HepG2 (cell line): ENCODE measurements around the gene PTPA. TPM values are rescaled to one million over a fixed set of nuclear protein-coding genes. Genes with fewer than 3 reads are reported as not detected.

Experiments used
- ATAC-seq: fragments of 200-7000 bp; cut with Tn5 transposase; 3 replicates; pipeline ENCODE4 v1.9.1; 2020; ENCODE audit warnings: mild to moderate bottlenecking, moderate library complexity
- BruUV-seq: library from RNA; stranded (reverse); fragments of 400-500 nt; replicated peaks from 2 replicates; lab custom pipeline; 2021; lab: Mats Ljungman, UMichigan
- CTCF ChIA-PET: fragments of 300-600 bp; formaldehyde crosslinking; extraction: SDS; loops from one replicate; lab custom pipeline; 2021; ENCODE audit warnings: low total read pairs, inconsistent platforms, low intra/inter-chr PET ratio; lab: Yijun Ruan, JAX
- POLR2A ChIA-PET: fragments of 350-600 bp; sonication (Branson Sonifier 250); formaldehyde crosslinking; loops from one replicate; lab custom pipeline; 2020; ENCODE audit warnings: antibody characterized with exemption, inconsistent platforms; lab: Yijun Ruan, JAX
- DNase-seq: peaks from one replicate; pipeline ENCODE4 v3.0.0-alpha.2; 2015; ENCODE audit warnings: low spot score
- FAIRE-seq: peaks from 3 replicates; lab custom pipeline; 2011; peaks lifted over from hg19 to GRCh38; lab: Jason Lieb, UNC
- H2AFZ ChIP-seq: one replicate; pipeline ENCODE4 v1.6.1; 2011; ENCODE audit warnings: low read length, inconsistent platforms
- H3K27ac ChIP-seq: fragments of 300-600 bp; 3 replicates; pipeline ENCODE4 v1.8.0; 2011; ENCODE audit warnings: mixed run types, mild to moderate bottlenecking, mixed read lengths, low read length, inconsistent platforms; ENCODE audit not compliant: insufficient read depth; ENCODE audit errors: extremely low read length
- H3K27me3 ChIP-seq, 2 experiments: fragments of 200-600 bp in 1 of 2; 2 replicates in 1 of 2; 3 replicates in 1 of 2; pipeline versions ENCODE4 v1.6.0 to v1.8.0; 2011; ENCODE audit warnings: low read length in 2 of 2, mild to moderate bottlenecking in 2 of 2, moderate library complexity in 2 of 2, inconsistent platforms in 1 of 2; ENCODE audit not compliant: insufficient read depth in 2 of 2, control insufficient read depth in 1 of 2
- H3K36me3 ChIP-seq, 2 experiments: fragments of 200-600 bp in 1 of 2; replicated peaks in 1 of 2; 2 replicates in 1 of 2; 3 replicates in 1 of 2; pipeline versions ENCODE4 v1.5.1 to v1.8.0; 2011; ENCODE audit warnings: low read length in 2 of 2, inconsistent platforms in 1 of 2; ENCODE audit not compliant: insufficient read depth in 2 of 2, control insufficient read depth in 1 of 2
- H3K4me1 ChIP-seq: 2 replicates; pipeline ENCODE4 v1.5.1; 2012; ENCODE audit warnings: low read length, inconsistent platforms; ENCODE audit not compliant: insufficient read depth
- H3K4me2 ChIP-seq: 2 replicates; pipeline ENCODE4 v1.6.0; 2011; ENCODE audit warnings: low read depth, low read length, inconsistent platforms
- H3K4me3 ChIP-seq, 3 experiments: fragments of 200-600 bp in 1 of 3; sonication (generic), shearing (Covaris generic) in 1 of 3; replicated peaks in 1 of 3; 2 replicates each; pipeline ENCODE4 v1.5.1; 2011 to 2016; ENCODE audit warnings: low read length in 3 of 3, inconsistent platforms in 2 of 3, low read depth in 2 of 3, mild to moderate bottlenecking in 2 of 3, control low read depth in 1 of 3, mixed read lengths in 1 of 3; ENCODE audit not compliant: insufficient read depth in 1 of 3
- H3K79me2 ChIP-seq: one replicate; pipeline ENCODE4 v1.6.1; 2011; ENCODE audit warnings: low read length, inconsistent platforms; ENCODE audit not compliant: insufficient read depth
- H3K9ac ChIP-seq: 2 replicates; pipeline ENCODE4 v1.6.0; 2011; ENCODE audit warnings: mild to moderate bottlenecking, low read depth, low read length, inconsistent platforms; ENCODE audit not compliant: insufficient read depth
- H3K9me3 ChIP-seq: 2 replicates; pipeline ENCODE4 v1.5.1; 2012; ENCODE audit warnings: mild to moderate bottlenecking, low read length
- H4K20me1 ChIP-seq: 2 replicates; pipeline ENCODE4 v1.6.0; 2011; ENCODE audit warnings: inconsistent platforms, mild to moderate bottlenecking, low read length, moderate library complexity; ENCODE audit not compliant: insufficient read depth
- KDM5A ChIP-seq: fragments of 200-600 bp; sonication (generic); IDR thresholded peaks from 2 replicates; pipeline ENCODE4 v1.7.0; 2018; ENCODE audit warnings: antibody characterized with exemption, mild to moderate bottlenecking, low read length, borderline replicate concordance
- KMT2A ChIP-seq: sonication (generic); formaldehyde crosslinking; IDR thresholded peaks from 2 replicates; pipeline ENCODE4 v1.4.0; 2020; ENCODE audit warnings: missing genetic modification reagents
- MTA1 ChIP-seq: sonication (generic); formaldehyde crosslinking; IDR thresholded peaks from 2 replicates; pipeline ENCODE4 v1.4.0; 2020; ENCODE audit warnings: missing genetic modification reagents, mild to moderate bottlenecking, borderline replicate concordance
- RXRA ChIP-seq: sonication (generic); formaldehyde crosslinking; IDR thresholded peaks from 2 replicates; pipeline ENCODE4 v1.5.1; 2020; ENCODE audit warnings: missing genetic modification reagents
- SYNCRIP ChIP-seq: fragments of 200-400 bp; formaldehyde crosslinking; IDR thresholded peaks from 2 replicates; pipeline ENCODE4 v1.6.1; 2018; ENCODE audit warnings: mild to moderate bottlenecking, low read depth, low read length; ENCODE audit not compliant: insufficient read depth
- ZNF207 ChIP-seq: fragments of 450-650 bp; IDR thresholded peaks from 2 replicates; pipeline ENCODE4 v1.6.1; 2016; ENCODE audit warnings: antibody characterized with exemption, borderline replicate concordance
- ZNF678 ChIP-seq: sonication (generic); formaldehyde crosslinking; IDR thresholded peaks from 2 replicates; pipeline ENCODE4 v1.4.0; 2020; ENCODE audit warnings: mild to moderate bottlenecking, missing genetic modification reagents
- ZNF790 ChIP-seq: sonication (generic); formaldehyde crosslinking; IDR thresholded peaks from 2 replicates; pipeline ENCODE4 v1.8.0; 2022; ENCODE audit warnings: missing genetic modification reagents, mild to moderate bottlenecking, borderline replicate concordance
- WGBS: methylation state at CpG from one replicate; pipeline ENCODE4 v1.1.6; 2017; ENCODE audit warnings: low lambda C conversion rate; 5-methylcytosine and 5-hydroxymethylcytosine counted together
- in situ Hi-C: cut with HindIII; loops from 2 replicates; pipeline ENCODE4 v1.10.0; 2017; ENCODE audit warnings: low pct_unique_long_range_greater_than_20kb; ENCODE audit not compliant: extremely low pct_ligation_motif_present
- intact Hi-C: fragments of 100-400 bp; cut with micrococcal nuclease; formaldehyde crosslinking; loops from one replicate; pipeline ENCODE4 v1.10.0; 2022; ENCODE audit not compliant: unreplicated experiment
- polyA plus RNA-seq, 8 experiments: library from polyadenylated mRNA; depleted of rRNA in 3 of 8; stranded (reverse) in 7 of 8; unstranded in 1 of 8; fragments of >200 nt; fragmentation: Illumina TruSeq in 4 of 8; extraction: Trizol in 4 of 8; gene quantifications; 2 replicates each; pipeline versions ENCODE4 v1.2.1 to v1.2.3, GENCODE V29; 2011 to 2016; ENCODE audit warnings: low read depth in 4 of 8, missing spikeins in 1 of 8, mixed read lengths in 1 of 8; ENCODE audit not compliant: insufficient read depth in 1 of 8
- total RNA-seq, 5 experiments: library from RNA; depleted of rRNA; stranded (reverse); fragments of >200 nt; fragmentation: Illumina TruSeq; extraction: Trizol; gene quantifications; 2 replicates each; pipeline ENCODE4 v1.2.3, GENCODE V29; 2016; ENCODE audit warnings: low read depth in 1 of 5
- TF ChIP-seq, protein P1 (sequence below): sonication (generic); formaldehyde crosslinking; IDR thresholded peaks from 2 replicates; pipeline ENCODE4 v1.4.0; 2020; ENCODE audit warnings: low read depth, mild to moderate bottlenecking, missing genetic modification reagents
- TF ChIP-seq, protein P2 (sequence below): sonication (generic); formaldehyde crosslinking; IDR thresholded peaks from 2 replicates; pipeline ENCODE4 v1.4.0; 2020; ENCODE audit warnings: missing genetic modification reagents
- TF ChIP-seq, protein P3 (sequence below): sonication (generic); formaldehyde crosslinking; IDR thresholded peaks from 2 replicates; pipeline ENCODE4 v1.5.1; 2020; ENCODE audit warnings: mild to moderate bottlenecking, missing genetic modification reagents, moderate library complexity
- TF ChIP-seq, protein P4 (sequence below): IDR thresholded peaks from 2 replicates; pipeline ENCODE4 v1.6.1; 2016; ENCODE audit warnings: missing genetic modification reagents, missing compliant biosample characterization
- TF ChIP-seq, protein P5 (sequence below): sonication (generic); formaldehyde crosslinking; IDR thresholded peaks from 2 replicates; pipeline ENCODE4 v1.9.0; 2022; ENCODE audit warnings: missing genetic modification reagents, mild to moderate bottlenecking, borderline replicate concordance

The PTPA gene
- total and polyA plus RNA-seq, 2 of the 13 experiments (the other 11 are each of a cell fraction or from before 2014, with no cell fraction given) = 79.3 to 105 TPM

DNA sequence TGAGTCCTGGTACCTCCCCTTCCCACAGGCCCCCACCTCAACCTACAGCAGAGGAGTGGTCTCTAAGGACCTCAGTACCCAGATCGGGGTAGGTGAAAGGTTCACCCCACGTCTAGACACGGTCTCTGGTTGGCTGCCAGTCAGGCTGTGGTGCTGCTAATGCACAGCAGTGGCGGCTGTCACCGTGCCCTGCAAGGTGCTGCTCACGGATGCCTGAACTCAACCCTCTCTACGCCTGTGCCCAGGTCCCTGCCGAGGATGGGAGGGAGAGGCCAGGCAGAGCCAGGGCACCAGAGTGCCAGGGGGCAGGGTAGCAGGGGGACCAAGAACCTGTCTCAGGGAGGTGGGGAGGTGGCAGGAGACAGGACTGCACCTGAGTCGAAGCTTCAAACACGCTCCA lies 52.5 kb downstream of the PTPA start:
- DNase-seq (no peak), ATAC-seq (peak; percentile 11; the same call in 2 of the 3 replicates), FAIRE-seq (no peak)
- BruUV-seq = no TSS peak
- H2AFZ ChIP-seq = no peak overlapping the region
- no peaks in the 10 kb centered on the region for H3K9me3 ChIP-seq
- peaks cover 81% of the 10 kb centered on the region for H3K4me1 ChIP-seq
- in situ Hi-C loops = no loop called here
- no peaks in the 10 kb centered on the region for H4K20me1 ChIP-seq
- no peak overlapping the region for H3K27ac ChIP-seq
- H3K4me2 ChIP-seq = peak overlapping the region; percentile 54
- intact Hi-C loops = no loop called here
- ChIA-PET POLR2A (interaction anchor here (1.1 to 2.8 kb wide), 4 partner anchors 9 to 24 kb away, joined by 3 to 14 read pairs (median 11); partner anchors contain the start of gene IER5L), CTCF (no interaction called here)
- H3K27me3 ChIP-seq = no peaks in the 10 kb centered on the region
- no peaks in the 10 kb centered on the region for H3K36me3 ChIP-seq
- peak overlapping the region in 1 of 3 experiments; percentile 20; a peak in 1 of 6 replicates for H3K4me3 ChIP-seq
- no peaks in the 10 kb centered on the region for H3K79me2 ChIP-seq
- WGBS = 34% methylated on average over 7 of the region's 10 CpGs
- H3K9ac ChIP-seq = peak overlapping the region; percentile 36
- TF ChIP-seq ZNF207 (no peak), RXRA (CRISPR knock-in tag) (peak; percentile 15; the same call in 1 of the 2 replicates), ZNF678 (no peak), MTA1 (CRISPR knock-in tag) (no peak), ZNF790 (no peak), SYNCRIP (no peak), KDM5A (no peak), KMT2A (CRISPR knock-in tag) (no peak)
- TF ChIP-seq, protein P1, sequence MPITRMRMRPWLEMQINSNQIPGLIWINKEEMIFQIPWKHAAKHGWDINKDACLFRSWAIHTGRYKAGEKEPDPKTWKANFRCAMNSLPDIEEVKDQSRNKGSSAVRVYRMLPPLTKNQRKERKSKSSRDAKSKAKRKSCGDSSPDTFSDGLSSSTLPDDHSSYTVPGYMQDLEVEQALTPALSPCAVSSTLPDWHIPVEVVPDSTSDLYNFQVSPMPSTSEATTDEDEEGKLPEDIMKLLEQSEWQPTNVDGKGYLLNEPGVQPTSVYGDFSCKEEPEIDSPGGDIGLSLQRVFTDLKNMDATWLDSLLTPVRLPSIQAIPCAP (CRISPR knock-in tag) = no peak
- TF ChIP-seq, protein P2, sequence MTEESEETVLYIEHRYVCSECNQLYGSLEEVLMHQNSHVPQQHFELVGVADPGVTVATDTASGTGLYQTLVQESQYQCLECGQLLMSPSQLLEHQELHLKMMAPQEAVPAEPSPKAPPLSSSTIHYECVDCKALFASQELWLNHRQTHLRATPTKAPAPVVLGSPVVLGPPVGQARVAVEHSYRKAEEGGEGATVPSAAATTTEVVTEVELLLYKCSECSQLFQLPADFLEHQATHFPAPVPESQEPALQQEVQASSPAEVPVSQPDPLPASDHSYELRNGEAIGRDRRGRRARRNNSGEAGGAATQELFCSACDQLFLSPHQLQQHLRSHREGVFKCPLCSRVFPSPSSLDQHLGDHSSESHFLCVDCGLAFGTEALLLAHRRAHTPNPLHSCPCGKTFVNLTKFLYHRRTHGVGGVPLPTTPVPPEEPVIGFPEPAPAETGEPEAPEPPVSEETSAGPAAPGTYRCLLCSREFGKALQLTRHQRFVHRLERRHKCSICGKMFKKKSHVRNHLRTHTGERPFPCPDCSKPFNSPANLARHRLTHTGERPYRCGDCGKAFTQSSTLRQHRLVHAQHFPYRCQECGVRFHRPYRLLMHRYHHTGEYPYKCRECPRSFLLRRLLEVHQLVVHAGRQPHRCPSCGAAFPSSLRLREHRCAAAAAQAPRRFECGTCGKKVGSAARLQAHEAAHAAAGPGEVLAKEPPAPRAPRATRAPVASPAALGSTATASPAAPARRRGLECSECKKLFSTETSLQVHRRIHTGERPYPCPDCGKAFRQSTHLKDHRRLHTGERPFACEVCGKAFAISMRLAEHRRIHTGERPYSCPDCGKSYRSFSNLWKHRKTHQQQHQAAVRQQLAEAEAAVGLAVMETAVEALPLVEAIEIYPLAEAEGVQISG (CRISPR knock-in tag) = no peak
- TF ChIP-seq, protein P3, sequence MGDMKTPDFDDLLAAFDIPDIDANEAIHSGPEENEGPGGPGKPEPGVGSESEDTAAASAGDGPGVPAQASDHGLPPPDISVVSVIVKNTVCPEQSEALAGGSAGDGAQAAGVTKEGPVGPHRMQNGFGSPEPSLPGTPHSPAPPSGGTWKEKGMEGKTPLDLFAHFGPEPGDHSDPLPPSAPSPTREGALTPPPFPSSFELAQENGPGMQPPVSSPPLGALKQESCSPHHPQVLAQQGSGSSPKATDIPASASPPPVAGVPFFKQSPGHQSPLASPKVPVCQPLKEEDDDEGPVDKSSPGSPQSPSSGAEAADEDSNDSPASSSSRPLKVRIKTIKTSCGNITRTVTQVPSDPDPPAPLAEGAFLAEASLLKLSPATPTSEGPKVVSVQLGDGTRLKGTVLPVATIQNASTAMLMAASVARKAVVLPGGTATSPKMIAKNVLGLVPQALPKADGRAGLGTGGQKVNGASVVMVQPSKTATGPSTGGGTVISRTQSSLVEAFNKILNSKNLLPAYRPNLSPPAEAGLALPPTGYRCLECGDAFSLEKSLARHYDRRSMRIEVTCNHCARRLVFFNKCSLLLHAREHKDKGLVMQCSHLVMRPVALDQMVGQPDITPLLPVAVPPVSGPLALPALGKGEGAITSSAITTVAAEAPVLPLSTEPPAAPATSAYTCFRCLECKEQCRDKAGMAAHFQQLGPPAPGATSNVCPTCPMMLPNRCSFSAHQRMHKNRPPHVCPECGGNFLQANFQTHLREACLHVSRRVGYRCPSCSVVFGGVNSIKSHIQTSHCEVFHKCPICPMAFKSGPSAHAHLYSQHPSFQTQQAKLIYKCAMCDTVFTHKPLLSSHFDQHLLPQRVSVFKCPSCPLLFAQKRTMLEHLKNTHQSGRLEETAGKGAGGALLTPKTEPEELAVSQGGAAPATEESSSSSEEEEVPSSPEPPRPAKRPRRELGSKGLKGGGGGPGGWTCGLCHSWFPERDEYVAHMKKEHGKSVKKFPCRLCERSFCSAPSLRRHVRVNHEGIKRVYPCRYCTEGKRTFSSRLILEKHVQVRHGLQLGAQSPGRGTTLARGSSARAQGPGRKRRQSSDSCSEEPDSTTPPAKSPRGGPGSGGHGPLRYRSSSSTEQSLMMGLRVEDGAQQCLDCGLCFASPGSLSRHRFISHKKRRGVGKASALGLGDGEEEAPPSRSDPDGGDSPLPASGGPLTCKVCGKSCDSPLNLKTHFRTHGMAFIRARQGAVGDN (CRISPR knock-in tag) = peak; percentile 33; the same call in 1 of the 2 replicates
- TF ChIP-seq, protein P4, sequence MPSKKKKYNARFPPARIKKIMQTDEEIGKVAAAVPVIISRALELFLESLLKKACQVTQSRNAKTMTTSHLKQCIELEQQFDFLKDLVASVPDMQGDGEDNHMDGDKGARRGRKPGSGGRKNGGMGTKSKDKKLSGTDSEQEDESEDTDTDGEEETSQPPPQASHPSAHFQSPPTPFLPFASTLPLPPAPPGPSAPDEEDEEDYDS = no peak
- TF ChIP-seq, protein P5, sequence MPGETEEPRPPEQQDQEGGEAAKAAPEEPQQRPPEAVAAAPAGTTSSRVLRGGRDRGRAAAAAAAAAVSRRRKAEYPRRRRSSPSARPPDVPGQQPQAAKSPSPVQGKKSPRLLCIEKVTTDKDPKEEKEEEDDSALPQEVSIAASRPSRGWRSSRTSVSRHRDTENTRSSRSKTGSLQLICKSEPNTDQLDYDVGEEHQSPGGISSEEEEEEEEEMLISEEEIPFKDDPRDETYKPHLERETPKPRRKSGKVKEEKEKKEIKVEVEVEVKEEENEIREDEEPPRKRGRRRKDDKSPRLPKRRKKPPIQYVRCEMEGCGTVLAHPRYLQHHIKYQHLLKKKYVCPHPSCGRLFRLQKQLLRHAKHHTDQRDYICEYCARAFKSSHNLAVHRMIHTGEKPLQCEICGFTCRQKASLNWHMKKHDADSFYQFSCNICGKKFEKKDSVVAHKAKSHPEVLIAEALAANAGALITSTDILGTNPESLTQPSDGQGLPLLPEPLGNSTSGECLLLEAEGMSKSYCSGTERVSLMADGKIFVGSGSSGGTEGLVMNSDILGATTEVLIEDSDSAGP (CRISPR knock-in tag) = 0 out of 2 replicates have a peak, but pooled peaks have one; percentile 44
